ENCODE results near the gene KRTAP5-8.
"Not testable (repeated sequence)": the region's sequence is repeated elsewhere in the genome, so short reads cannot be mapped to it uniquely, and the experiment has no call there.

Gene KRTAP5-8

GRCh38 chr11:71537977-71538665, at the start of gene KRTAP5-8:
Gene KRTAP5-8 (plus strand): TSS chr11:71538025. CDS start chr11:71538056, 31 bp downstream.
- not testable (repeated sequence) for DNase-seq (ENCODE audit: low read depth in 2 of 2)

GRCh38 chr11:71488681-71489270, 49.0 kb upstream of the KRTAP5-8 start:
- DNase-seq (ENCODE audit: low read depth in 2 of 2) = no peak

GRCh38 chr11:71489311-71490043, 48.3 kb upstream of the KRTAP5-8 start:
- DNase-seq (ENCODE audit: low read depth in 2 of 2) = peak in 1 of 2 donors; percentile 34

GRCh38 chr11:71490044-71490730, 47.6 kb upstream of the KRTAP5-8 start:
- no peak for DNase-seq (ENCODE audit: low read depth in 2 of 2)

GRCh38 chr11:71490731-71491390, 47.0 kb upstream of the KRTAP5-8 start:
- no peak for DNase-seq (ENCODE audit: low read depth in 2 of 2)

GRCh38 chr11:71491531-71491930, 46.3 kb upstream of the KRTAP5-8 start:
- DNase-seq (ENCODE audit: low read depth in 2 of 2) = no peak

GRCh38 chr11:71491940-71492339, 45.9 kb upstream of the KRTAP5-8 start:
- DNase-seq (ENCODE audit: low read depth in 2 of 2) = no peak

GRCh38 chr11:71495286-71496230, 42.3 kb upstream of the KRTAP5-8 start:
- DNase-seq (ENCODE audit: low read depth in 2 of 2) = no peak

- DNase-seq (ENCODE audit: low read depth in 2 of 2) = no peak
Observed at GRCh38 chr11:71496421-71496820, 41.4 kb upstream of the KRTAP5-8 start.

- DNase-seq (ENCODE audit: low read depth in 2 of 2) = no peak
Observed at GRCh38 chr11:71498091-71498490, 39.7 kb upstream of the KRTAP5-8 start.

- no peak for DNase-seq (ENCODE audit: low read depth in 2 of 2)
Observed at GRCh38 chr11:71499125-71499524, 38.7 kb upstream of the KRTAP5-8 start.

- no peak for DNase-seq (ENCODE audit: low read depth in 2 of 2)
Observed at GRCh38 chr11:71499546-71499945, 38.3 kb upstream of the KRTAP5-8 start.

GRCh38 chr11:71500601-71501021, 37.2 kb upstream of the KRTAP5-8 start:
- DNase-seq (ENCODE audit: low read depth in 2 of 2) = no peak

- DNase-seq (ENCODE audit: low read depth in 2 of 2) = no peak
Observed at GRCh38 chr11:71501071-71501985, 36.5 kb upstream of the KRTAP5-8 start.

GRCh38 chr11:71502026-71502425, 35.8 kb upstream of the KRTAP5-8 start:
- no peak for DNase-seq (ENCODE audit: low read depth in 2 of 2)

GRCh38 chr11:71502871-71503435, 34.9 kb upstream of the KRTAP5-8 start:
- no peak for DNase-seq (ENCODE audit: low read depth in 2 of 2)

GRCh38 chr11:71504531-71504930, 33.3 kb upstream of the KRTAP5-8 start:
- DNase-seq (ENCODE audit: low read depth in 2 of 2) = no peak

GRCh38 chr11:71505001-71505400, 32.8 kb upstream of the KRTAP5-8 start:
- no peak for DNase-seq (ENCODE audit: low read depth in 2 of 2)

- DNase-seq (ENCODE audit: low read depth in 2 of 2) = no peak
Observed at GRCh38 chr11:71505781-71506180, 32.0 kb upstream of the KRTAP5-8 start.
